Hepatocyte (in vitro differentiated cells): ENCODE measurements around the gene CXorf58. TPM values are rescaled to one million over a fixed set of nuclear protein-coding genes. Genes with fewer than 3 reads are reported as not detected.
A peak's percentile ranks its signal among the peaks of the same experiment; 100 is the strongest.

Source experiments
- DNase-seq: peaks from one replicate; pipeline ENCODE4 v3.0.0-alpha.2; 2016; ENCODE audit warnings: low spot score
- H2AFZ ChIP-seq: fragments of 200-600 bp; sonication (generic); 2 replicates; pipeline ENCODE4 v1.6.0; 2016; ENCODE audit warnings: antibody characterized with exemption, mild to moderate bottlenecking
- H3K27ac ChIP-seq: fragments of 200-600 bp; sonication (generic); 2 replicates; pipeline ENCODE4 v1.5.1; 2016; ENCODE audit warnings: mild to moderate bottlenecking
- H3K27me3 ChIP-seq: fragments of 200-600 bp; sonication (generic); 2 replicates; pipeline ENCODE4 v1.6.1; 2016
- H3K36me3 ChIP-seq: fragments of 200-600 bp; sonication (generic); replicated peaks from 2 replicates; pipeline ENCODE4 v1.5.1; 2016; ENCODE audit warnings: low read depth; ENCODE audit not compliant: insufficient read depth
- H3K4me1 ChIP-seq: fragments of 200-600 bp; sonication (generic); 2 replicates; pipeline ENCODE4 v1.5.1; 2016; ENCODE audit warnings: mild to moderate bottlenecking, moderate library complexity; ENCODE audit not compliant: insufficient read depth
- H3K4me2 ChIP-seq: fragments of 200-600 bp; sonication (generic); 2 replicates; pipeline ENCODE4 v1.6.0; 2016
- H3K4me3 ChIP-seq: fragments of 200-600 bp; sonication (generic); 2 replicates; pipeline ENCODE4 v1.5.1; 2016; ENCODE audit warnings: mild to moderate bottlenecking
- H3K79me2 ChIP-seq: fragments of 200-600 bp; sonication (generic); 2 replicates; pipeline ENCODE4 v1.6.0; 2017; ENCODE audit warnings: mild to moderate bottlenecking
- H3K9me2 ChIP-seq: fragments of 200-600 bp; sonication (generic); replicated peaks from 2 replicates; pipeline ENCODE4 v1.6.0; 2017; ENCODE audit warnings: mild to moderate bottlenecking; ENCODE audit not compliant: insufficient read depth
- H3K9me3 ChIP-seq: fragments of 200-600 bp; sonication (generic); 2 replicates; pipeline ENCODE4 v1.5.1; 2016; ENCODE audit warnings: low read depth, mild to moderate bottlenecking
- H4K20me1 ChIP-seq: fragments of 200-600 bp; sonication (generic); 2 replicates; pipeline ENCODE4 v1.6.0; 2016; ENCODE audit warnings: mild to moderate bottlenecking; ENCODE audit not compliant: insufficient read depth, poor library complexity, severe bottlenecking
- CTCF ChIP-seq: fragments of 200-600 bp; sonication (generic); IDR thresholded peaks from 2 replicates; pipeline ENCODE4 v1.5.1; 2016; ENCODE audit warnings: antibody characterized with exemption, mild to moderate bottlenecking; ENCODE audit not compliant: poor library complexity
- EZH2 ChIP-seq: fragments of 200-600 bp; sonication (generic); IDR thresholded peaks from 2 replicates; pipeline ENCODE4 v1.6.1; 2016; ENCODE audit warnings: antibody characterized with exemption, mild to moderate bottlenecking, borderline replicate concordance
- EZH2phosphoT487 ChIP-seq: fragments of 200-600 bp; sonication (generic); IDR thresholded peaks from one replicate; pipeline ENCODE4 v1.6.1; 2018; ENCODE audit warnings: antibody characterized with exemption, mild to moderate bottlenecking, low read depth, moderate library complexity; ENCODE audit not compliant: unreplicated experiment, severe bottlenecking
- WGBS: methylation state at CpG from one replicate; pipeline ENCODE4 v1.1.6; 2016; ENCODE audit warnings: low lambda C conversion rate; ENCODE audit errors: missing lambda C conversion rate; 5-methylcytosine and 5-hydroxymethylcytosine counted together
- polyA plus RNA-seq: library from polyadenylated mRNA; unstranded; fragments of >200 nt; fragmentation: Nextera tagmentation; extraction: Ambion mirVana; gene quantifications from 2 replicates; pipeline ENCODE4 v1.2.1, GENCODE V29; 2016
- total RNA-seq: library from RNA; depleted of rRNA; stranded (reverse); fragments of >200 nt; gene quantifications from 2 replicates; pipeline ENCODE4 v1.2.3, GENCODE V29; 2014

Gene CXorf58
- total and polyA plus RNA-seq, 2 experiments from 2014 or later: 0.58 to 2.8 TPM

GRCh38 chrX:23896981-23897380 lies 10.8 kb upstream of the CXorf58 start:
- H3K79me2 ChIP-seq: peaks cover 29% of the 10 kb centered on the region
- H4K20me1 ChIP-seq: no peaks in the 10 kb centered on the region
- peaks cover 26% of the 10 kb centered on the region for H3K4me1 ChIP-seq
- H3K27ac ChIP-seq: peak overlapping the region; percentile 85
- no peak overlapping the region for H3K4me3 ChIP-seq
- H2AFZ ChIP-seq: no peak overlapping the region
- no peaks in the 10 kb centered on the region for H3K9me3 ChIP-seq
- 91% methylated on average over 2 of the region's 2 CpGs for WGBS
- DNase-seq: no peak
- H3K36me3 ChIP-seq: no peaks in the 10 kb centered on the region
- no peaks in the 10 kb centered on the region for H3K27me3 ChIP-seq
- TF ChIP-seq CTCF: no peak
- TF ChIP-seq EZH2: no peak
- no peak for TF ChIP-seq EZH2phosphoT487
- no peak overlapping the region for H3K4me2 ChIP-seq
- H3K9me2 ChIP-seq: no peaks in the 10 kb centered on the region

GRCh38 chrX:23898412-23898959 lies 9.3 kb upstream of the CXorf58 start:
- DNase-seq: no peak
- H3K4me3 ChIP-seq: no peak overlapping the region
- no peaks in the 10 kb centered on the region for H3K9me3 ChIP-seq
- no peaks in the 10 kb centered on the region for H3K36me3 ChIP-seq
- peak overlapping the region; percentile 85 for H3K27ac ChIP-seq
- TF ChIP-seq EZH2phosphoT487 (no peak), EZH2 (no peak), CTCF (no peak)
- no peaks in the 10 kb centered on the region for H3K27me3 ChIP-seq
- peaks cover 27% of the 10 kb centered on the region for H3K79me2 ChIP-seq
- H3K9me2 ChIP-seq: no peaks in the 10 kb centered on the region
- peak overlapping the region; percentile 3 for H3K4me2 ChIP-seq
- 68% methylated on average over 3 of the region's 3 CpGs for WGBS
- no peak overlapping the region for H2AFZ ChIP-seq
- H4K20me1 ChIP-seq: no peaks in the 10 kb centered on the region
- peaks cover 30% of the 10 kb centered on the region for H3K4me1 ChIP-seq

- Histone ChIP-seq H3K27me3 (no peaks in the 10 kb centered on the region), H2AFZ (no peak overlapping the region), H3K9me2 (no peaks in the 10 kb centered on the region), H3K9me3 (no peaks in the 10 kb centered on the region), H3K36me3 (no peaks in the 10 kb centered on the region), H3K4me1 (peaks cover 30% of the 10 kb centered on the region), H3K4me3 (no peak overlapping the region), H3K79me2 (peaks cover 18% of the 10 kb centered on the region), H3K27ac (peak overlapping the region; percentile 85), H4K20me1 (no peaks in the 10 kb centered on the region), H3K4me2 (peak overlapping the region; percentile 21)
- 71% methylated on average over 11 of the region's 12 CpGs for WGBS
- TF ChIP-seq EZH2phosphoT487 (no peak), CTCF (no peak), EZH2 (no peak)
- no peak for DNase-seq
Measured at GRCh38 chrX:23900220-23900797, 7.5 kb upstream of the CXorf58 start.
